AG04449 (cell line): ENCODE data around the gene CBX1.
A peak's percentile ranks its signal among the peaks of the same experiment; 100 is the strongest.

Experiments used
- CTCF ChIA-PET: fragments of 350-600 bp; formaldehyde crosslinking; extraction: SDS; loops from one replicate; lab custom pipeline; 2021; ENCODE audit warnings: antibody characterized with exemption; lab: Yijun Ruan, JAX
- POLR2A ChIA-PET: fragments of 400-600, 350-600 bp; formaldehyde crosslinking; extraction: SDS; loops from one replicate; lab custom pipeline; 2020; ENCODE audit warnings: antibody characterized with exemption, inconsistent platforms; lab: Yijun Ruan, JAX
- DNase-seq: peaks from one replicate; pipeline ENCODE4 v3.0.0-alpha.2; 2010; ENCODE audit warnings: low read depth, low spot score
- H3K4me3 ChIP-seq: 2 replicates; pipeline ENCODE4 v1.5.1; 2011; ENCODE audit warnings: low read depth, mild to moderate bottlenecking, control low read depth, low read length
- TF ChIP-seq, protein P1 (sequence below): IDR thresholded peaks from one replicate; pipeline ENCODE4 v1.5.1; 2011; ENCODE audit warnings: mild to moderate bottlenecking, moderate library complexity, low read length, control low read depth, inconsistent platforms; ENCODE audit not compliant: insufficient read depth; ENCODE audit errors: missing control alignments

CBX1 gene

DNA sequence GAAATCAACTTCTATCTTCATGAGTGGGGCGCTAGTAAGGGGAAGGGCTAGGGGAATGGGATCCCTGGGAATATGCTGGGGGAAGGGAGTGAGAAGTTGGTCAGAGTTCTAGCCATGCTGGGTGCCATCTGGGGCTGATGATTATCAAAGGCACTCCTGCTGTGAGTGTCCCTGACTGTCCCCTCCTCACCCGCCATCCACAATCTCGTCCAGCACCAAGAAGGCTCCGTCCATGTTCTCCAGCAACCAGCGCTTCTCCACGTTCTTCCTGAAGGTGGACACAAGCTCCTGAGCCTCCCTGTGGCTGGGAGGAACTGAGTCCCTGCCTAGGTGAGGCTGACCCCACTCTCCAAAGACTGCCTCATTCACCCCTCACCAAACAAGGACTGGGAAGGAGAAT, 69.3 kb downstream of the CBX1 start:
- POLR2A ChIA-PET: interaction anchor here (1.6 kb wide), 1 partner anchor 16 kb away, joined by 7 read pairs; the partner anchor contains the start of gene NFE2L1
- CTCF ChIA-PET: interaction anchor here (7.9 kb wide), 1 partner anchor 46 kb away, joined by 305 read pairs; no protein-coding TSS in a partner anchor
- no peak overlapping the region for H3K4me3 ChIP-seq
- DNase-seq: no peak
- TF ChIP-seq, protein P1, sequence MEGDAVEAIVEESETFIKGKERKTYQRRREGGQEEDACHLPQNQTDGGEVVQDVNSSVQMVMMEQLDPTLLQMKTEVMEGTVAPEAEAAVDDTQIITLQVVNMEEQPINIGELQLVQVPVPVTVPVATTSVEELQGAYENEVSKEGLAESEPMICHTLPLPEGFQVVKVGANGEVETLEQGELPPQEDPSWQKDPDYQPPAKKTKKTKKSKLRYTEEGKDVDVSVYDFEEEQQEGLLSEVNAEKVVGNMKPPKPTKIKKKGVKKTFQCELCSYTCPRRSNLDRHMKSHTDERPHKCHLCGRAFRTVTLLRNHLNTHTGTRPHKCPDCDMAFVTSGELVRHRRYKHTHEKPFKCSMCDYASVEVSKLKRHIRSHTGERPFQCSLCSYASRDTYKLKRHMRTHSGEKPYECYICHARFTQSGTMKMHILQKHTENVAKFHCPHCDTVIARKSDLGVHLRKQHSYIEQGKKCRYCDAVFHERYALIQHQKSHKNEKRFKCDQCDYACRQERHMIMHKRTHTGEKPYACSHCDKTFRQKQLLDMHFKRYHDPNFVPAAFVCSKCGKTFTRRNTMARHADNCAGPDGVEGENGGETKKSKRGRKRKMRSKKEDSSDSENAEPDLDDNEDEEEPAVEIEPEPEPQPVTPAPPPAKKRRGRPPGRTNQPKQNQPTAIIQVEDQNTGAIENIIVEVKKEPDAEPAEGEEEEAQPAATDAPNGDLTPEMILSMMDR: no peak

DNA sequence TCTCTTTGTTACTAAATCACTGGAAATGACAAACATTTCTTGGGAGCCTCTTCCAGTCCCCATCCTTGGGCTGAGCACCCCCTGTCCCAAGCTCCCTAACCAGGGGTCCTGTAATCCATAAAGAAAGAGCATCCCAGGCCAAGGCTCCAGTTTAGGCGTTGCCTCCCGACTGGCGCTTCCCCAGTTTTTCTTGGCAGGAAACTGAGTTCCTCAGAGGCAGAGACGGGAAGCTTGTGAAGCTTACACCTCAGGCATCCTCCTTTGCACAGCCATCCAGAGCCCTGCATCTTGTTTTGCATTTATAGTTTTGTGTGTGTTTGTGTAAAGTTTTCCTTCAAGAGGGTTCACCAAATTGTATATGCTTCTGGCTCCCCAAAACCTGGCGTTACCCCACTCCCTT, 70.7 kb downstream of the CBX1 start:
- CTCF ChIA-PET: interaction anchor here (0.8 to 7.9 kb wide), 12 partner anchors 13 to 99 kb away, joined by 3 to 305 read pairs (median 4); no protein-coding TSS in a partner anchor
- TF ChIP-seq, protein P1: no peak
- POLR2A ChIA-PET: interaction anchor here (1.0 to 1.6 kb wide), 3 partner anchors 18 to 60 kb away, joined by 3 to 7 read pairs (median 4); partner anchors contain the start of genes CDK5RAP3 and NFE2L1

DNA sequence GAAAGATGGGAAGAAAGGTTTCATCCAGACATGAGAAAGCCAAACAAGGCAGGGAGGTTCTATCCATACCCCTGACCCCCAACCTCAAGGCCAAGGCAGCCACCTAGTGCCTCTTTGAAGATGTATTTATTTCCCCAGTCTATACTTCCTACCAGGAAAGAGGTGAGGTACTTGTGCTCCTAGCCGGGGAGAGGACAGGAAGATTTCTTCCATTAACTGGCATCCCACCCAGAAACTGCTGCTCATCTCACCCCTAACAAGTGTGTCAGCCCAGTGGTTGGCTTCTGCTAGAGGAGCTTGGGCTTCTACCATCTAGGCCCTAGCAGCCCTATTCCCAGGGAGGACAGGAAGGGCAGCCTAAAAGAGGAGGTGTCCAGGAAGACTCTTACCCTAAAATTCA, 72.5 kb downstream of the CBX1 start:
- no peak overlapping the region for H3K4me3 ChIP-seq
- TF ChIP-seq, protein P1: no peak
- CTCF ChIA-PET: interaction anchor here (0.6 to 7.9 kb wide), 5 partner anchors 7 to 79 kb away, joined by 3 to 305 read pairs (median 15); partner anchors contain the start of gene COPZ2
- no peak for DNase-seq
- POLR2A ChIA-PET: interaction anchor here (1.0 kb wide), 1 partner anchor 19 kb away, joined by 7 read pairs; the partner anchor contains the start of gene NFE2L1

More for the DNA sequence above, 70.7 kb downstream of the CBX1 start:
- no peak for DNase-seq
- H3K4me3 ChIP-seq: no peak overlapping the region

DNA sequence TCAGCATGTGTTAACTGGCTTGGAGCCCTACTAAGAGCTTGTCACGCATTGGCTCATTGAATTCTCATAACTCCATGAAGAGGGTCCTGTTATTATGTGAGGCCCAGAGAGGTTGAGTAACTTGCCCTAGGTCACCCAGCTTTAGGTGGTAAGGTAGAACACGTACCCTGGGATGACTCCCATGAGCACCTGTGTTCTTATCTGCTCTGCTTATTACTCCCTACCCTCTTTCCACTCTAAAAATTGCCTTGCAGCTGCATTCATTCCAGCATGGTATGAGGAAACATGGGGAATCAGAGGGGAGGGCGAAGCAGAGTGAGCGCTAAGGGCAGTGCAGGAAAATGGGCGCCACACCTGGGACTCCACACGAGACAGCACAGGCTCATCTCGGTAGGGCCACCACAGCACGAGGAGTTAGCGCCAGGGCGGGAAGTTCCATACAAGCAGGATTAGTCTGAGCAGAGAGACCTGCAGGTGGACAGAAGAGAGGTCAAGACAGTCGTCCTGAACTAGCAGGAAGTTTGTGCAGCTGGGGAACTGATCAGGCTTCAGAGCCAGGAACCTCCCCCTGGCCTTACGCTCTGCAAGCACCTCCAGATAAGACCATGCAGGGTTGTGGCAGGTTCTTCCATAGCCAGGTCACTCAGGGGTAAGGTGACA, 73.8 kb downstream of the CBX1 start:
- no peak overlapping the region for H3K4me3 ChIP-seq
- ChIA-PET CTCF (interaction anchor here (0.8 to 7.9 kb wide), 26 partner anchors 8 to 591 kb away, joined by 3 to 305 read pairs (median 8); partner anchors contain the start of genes CBX1, CDK5RAP3, COPZ2 and NFE2L1), POLR2A (interaction anchor here (1.2 to 3.1 kb wide), 5 partner anchors 8 to 71 kb away, joined by 4 to 36 read pairs (median 18); partner anchors contain the start of gene NFE2L1)
- TF ChIP-seq, protein P1: no peak
- DNase-seq: no peak

DNA sequence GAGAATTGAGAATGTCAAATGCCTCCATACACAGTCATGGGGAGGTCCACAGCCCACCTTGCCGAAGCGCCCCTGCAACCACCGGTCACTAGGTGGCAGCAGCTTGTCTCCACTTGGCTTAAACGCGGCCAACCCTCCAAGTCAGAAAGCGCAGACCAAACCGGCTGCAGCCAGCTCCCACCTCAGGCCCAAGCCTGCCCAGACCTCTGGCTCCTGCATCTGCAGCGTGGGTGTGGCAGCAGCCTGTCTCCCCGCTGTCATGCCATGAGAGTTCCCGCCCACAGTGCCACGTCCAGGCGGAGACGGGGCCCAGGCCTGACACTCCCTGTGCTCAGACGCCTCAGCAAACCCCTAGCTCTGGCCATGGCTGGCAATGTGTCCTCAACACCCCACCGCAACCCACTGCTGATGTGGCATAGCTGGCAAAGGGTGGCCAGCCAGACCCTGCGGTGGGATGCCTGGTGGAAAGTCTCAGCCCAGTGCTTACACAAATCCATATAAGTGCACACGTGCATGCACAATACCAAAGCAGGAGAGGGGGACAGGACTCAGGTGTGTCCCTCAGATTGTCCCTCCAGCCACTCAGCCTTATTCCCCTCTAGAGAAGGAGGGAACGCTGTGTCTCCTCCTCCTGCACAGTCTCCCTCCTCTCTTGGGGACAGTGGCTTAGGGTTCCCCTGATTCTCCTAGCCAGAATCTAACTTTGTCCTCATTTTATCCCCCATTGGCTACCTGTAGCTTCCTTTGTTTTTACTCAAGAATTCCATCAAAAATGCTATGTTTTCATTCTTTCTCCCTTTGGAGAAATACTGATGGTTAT, 74.6 kb downstream of the CBX1 start:
- no peak overlapping the region for H3K4me3 ChIP-seq
- DNase-seq: peak; percentile 53
- TF ChIP-seq, protein P1: peak; percentile 91
- POLR2A ChIA-PET: interaction anchor here (0.6 to 3.1 kb wide), 12 partner anchors 9 to 105 kb away, joined by 3 to 36 read pairs (median 6); partner anchors contain the start of genes CBX1, NFE2L1 and SNX11
- CTCF ChIA-PET: interaction anchor here (0.8 to 7.9 kb wide), 32 partner anchors 8 to 592 kb away, joined by 3 to 305 read pairs (median 6); partner anchors contain the start of genes CBX1, CDK5RAP3, COPZ2 and NFE2L1
